G401.6 (cell line): ENCODE measurements around the gene GOLGA8B.
A peak's percentile ranks its signal among the peaks of the same experiment; 100 is the strongest.
"Not testable (repeated sequence)": the region's sequence is repeated elsewhere in the genome, so short reads cannot be mapped to it uniquely, and the experiment has no call there.

Source experiments
- FAIRE-seq: peaks from 2 replicates; lab custom pipeline; 2012; peaks lifted over from hg19 to GRCh38; lab: Jason Lieb, UNC

Gene GOLGA8B, protein sequence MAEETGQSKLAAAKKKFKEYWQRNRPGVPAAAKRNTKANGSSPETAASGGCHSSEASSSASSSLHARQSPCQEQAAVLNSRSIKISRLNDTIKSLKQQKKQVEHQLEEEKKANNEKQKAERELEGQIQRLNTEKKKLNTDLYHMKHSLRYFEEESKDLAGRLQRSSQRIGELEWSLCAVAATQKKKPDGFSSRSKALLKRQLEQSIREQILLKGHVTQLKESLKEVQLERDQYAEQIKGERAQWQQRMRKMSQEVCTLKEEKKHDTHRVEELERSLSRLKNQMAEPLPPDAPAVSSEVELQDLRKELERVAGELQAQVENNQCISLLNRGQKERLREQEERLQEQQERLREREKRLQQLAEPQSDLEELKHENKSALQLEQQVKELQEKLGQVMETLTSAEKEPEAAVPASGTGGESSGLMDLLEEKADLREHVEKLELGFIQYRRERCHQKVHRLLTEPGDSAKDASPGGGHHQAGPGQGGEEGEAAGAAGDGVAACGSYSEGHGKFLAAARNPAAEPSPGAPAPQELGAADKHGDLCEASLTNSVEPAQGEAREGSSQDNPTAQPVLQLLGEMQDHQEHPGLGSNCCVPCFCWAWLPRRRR

GRCh38 chr15:34583399-34584329 is at the start of gene GOLGA8B:
Gene GOLGA8B (minus strand): TSS chr15:34583651. CDS start chr15:34535912, 47,739 bp downstream.
- FAIRE-seq = no peak

DNA sequence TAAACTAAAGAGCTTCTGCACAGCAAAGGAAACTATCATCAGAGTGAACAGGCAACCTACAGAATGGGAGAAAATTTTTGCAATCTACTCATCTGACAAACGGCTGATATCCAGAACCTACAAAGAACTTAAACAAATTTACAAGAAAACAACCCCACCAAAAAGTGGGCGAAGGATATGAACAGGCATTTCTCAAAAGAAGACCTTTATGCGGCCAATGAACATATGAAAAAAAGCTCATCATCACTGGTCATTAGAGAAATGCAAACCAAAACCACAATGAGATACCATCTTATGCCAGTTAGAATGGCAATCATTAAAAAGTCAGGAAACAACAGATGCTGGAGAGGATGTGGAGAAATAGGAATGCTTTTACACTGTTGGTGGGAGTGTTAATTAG is 49.7 kb upstream of the GOLGA8B start:
- FAIRE-seq = not testable (repeated sequence)

- FAIRE-seq = no peak
These were observed 45.2 kb upstream of the GOLGA8B start for GRCh38 chr15:34628577-34629152.

DNA sequence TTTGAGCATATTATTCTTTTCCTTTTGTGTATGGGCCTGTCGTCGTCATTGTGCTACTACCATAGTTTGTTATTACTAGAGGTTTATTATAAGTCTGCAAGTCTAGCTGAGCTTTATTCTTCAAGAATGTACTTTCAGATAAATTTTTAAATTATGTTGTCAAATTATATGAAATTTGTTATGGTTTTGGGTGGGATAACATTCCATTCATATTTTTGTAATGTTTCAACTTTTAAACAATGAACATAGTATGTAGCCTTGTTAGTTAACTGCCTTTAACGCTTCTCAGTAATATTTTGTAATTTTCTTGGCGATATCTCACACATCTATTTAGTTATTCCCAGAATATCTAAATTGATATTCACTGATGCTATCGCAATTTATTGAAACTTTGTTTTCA is 41.6 kb upstream of the GOLGA8B start:
- FAIRE-seq = no peak

GRCh38 chr15:34621675-34622074 is 38.2 kb upstream of the GOLGA8B start:
- FAIRE-seq = peak; percentile 95

- FAIRE-seq = no peak
These were observed 37.4 kb upstream of the GOLGA8B start for GRCh38 chr15:34620814-34621213.

DNA sequence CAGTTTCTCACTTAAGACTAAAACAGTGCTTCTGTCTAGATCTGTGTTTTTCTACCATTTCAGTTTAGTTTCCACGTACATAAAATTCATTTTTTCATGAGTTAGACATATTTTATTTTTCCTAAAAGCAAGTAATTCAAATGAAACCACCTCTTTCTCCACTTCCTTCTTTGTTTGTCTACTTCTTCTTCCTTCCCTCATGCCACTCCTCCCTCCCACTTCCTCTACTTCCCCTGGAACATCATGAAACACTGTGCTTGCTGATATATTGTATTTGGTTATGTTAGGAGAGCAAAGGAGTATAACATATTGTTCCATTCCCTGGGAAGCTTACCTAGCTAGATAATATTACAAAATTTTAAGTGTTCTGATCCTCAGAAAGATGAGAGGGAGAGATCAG is 36.7 kb upstream of the GOLGA8B start:
- FAIRE-seq = no peak

- no peak for FAIRE-seq
These were observed 35.7 kb upstream of the GOLGA8B start for GRCh38 chr15:34619151-34619550.

DNA sequence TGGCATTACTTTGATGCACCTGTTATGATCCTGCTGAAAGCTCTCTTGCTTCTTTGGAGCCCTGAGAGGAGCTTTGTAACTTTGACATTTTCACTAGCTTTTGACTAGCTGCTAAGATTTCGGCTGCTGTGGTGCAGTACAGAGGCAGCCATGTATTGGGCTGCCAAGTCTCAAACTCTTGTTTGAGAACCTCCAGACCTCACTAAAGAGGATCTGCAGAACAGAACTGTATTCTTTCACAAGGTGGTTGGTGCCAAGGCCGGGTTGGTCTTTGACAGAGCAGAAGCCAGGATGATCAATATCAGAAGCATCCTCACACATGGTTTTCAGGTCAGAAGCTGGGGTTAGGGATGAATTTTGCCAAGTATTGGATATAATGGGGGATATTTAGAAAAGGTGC is 34.6 kb upstream of the GOLGA8B start:
- no peak for FAIRE-seq

DNA sequence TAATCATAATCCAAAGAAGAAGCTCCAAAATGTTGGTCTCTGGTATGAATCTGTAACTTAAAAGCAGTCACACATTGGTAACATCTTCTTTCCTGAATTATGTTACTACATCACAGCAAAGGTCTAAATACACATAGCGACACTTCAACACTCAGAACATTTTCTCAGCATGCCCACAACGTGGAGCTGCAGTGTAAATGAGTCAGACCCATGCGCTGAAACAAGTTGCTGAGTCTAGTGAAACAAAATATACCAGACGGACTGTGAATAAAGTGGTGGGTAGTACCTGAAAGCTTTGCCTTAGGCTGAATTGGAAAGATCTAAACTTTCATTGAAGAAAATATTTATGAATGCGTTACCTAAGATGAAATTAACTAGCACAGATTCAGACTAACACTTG is 33.2 kb upstream of the GOLGA8B start:
- FAIRE-seq = peak; percentile 96

DNA sequence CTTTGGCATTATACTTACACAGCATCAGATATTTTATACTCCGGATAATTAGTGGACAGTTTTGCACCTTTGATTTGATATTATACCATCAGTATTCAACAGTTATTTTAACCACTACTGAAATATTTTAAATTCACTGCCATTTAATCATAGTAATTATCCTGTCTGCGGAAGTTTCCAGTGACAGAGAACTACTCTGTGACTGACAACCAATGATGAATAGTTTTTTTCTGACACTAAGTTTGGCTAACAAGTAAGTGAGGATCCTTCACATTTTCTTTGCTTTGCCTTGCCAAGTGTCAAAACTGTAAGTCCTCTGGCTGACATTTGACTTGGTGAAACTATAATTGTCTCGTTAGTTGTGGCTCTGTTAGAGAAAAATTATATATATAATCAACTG is 30.5 kb upstream of the GOLGA8B start:
- FAIRE-seq = peak; percentile 8

DNA sequence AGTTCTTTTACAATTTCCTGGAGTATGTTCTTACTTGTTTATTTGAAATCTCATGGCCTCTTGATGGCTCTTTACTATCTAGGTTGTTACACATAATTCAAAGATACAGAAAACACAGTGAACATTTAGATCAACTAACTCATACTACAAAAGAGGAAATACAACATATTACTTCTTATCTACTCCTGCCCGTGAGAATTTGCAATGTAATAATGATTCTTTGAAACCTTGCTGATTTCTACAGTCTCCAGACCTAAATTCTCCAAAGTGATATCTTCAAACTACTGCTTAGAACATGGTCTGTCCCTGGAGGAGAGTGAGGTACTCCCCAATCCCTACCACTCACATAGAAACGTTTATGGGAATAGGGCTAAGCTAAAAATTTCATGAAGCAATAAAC is 29.9 kb upstream of the GOLGA8B start:
- peak; percentile 34 for FAIRE-seq

GRCh38 chr15:34610354-34610753 is 26.9 kb upstream of the GOLGA8B start:
- FAIRE-seq = peak; percentile 89

- no peak for FAIRE-seq
These were observed 25.9 kb upstream of the GOLGA8B start for GRCh38 chr15:34609102-34610057.

GRCh38 chr15:34608517-34608916 is 25.1 kb upstream of the GOLGA8B start:
- no peak for FAIRE-seq

DNA sequence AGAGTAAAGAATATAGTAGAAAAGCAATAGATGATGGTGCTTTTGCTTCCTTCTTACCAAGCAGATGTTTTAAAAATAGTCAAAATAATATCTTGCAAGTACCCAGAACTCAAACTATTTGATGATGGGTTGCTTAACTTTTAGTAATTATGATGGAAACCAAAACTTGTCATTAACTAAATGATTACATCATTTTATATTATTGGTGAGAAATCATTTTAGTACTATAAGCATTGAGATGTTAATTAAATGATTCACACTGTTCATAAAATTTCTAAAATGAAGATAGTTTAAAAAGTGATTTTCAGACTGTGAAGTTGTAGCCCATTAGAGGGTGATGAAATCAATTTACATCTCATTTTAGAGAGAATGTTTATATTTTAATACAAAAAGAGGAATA is 24.4 kb upstream of the GOLGA8B start:
- FAIRE-seq = peak; percentile 52

DNA sequence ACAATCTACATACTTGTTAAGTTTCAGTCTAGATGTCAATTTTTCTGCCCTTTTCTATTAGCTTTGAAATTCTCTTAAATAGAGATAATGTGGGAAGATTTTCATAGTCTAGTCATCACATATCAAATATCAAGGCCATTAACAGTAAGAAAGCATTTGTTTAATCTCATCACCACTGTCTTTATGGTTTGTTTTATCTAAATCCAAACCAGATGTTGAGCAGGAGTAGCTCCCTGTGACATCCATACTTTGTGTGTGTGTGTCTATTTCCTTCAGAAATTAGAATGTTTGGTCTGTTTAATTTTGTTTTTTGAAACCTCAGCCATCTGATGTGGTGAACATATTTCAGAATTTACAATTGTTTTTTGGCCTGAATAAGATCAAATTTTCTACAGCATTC is 23.1 kb upstream of the GOLGA8B start:
- FAIRE-seq = no peak

DNA sequence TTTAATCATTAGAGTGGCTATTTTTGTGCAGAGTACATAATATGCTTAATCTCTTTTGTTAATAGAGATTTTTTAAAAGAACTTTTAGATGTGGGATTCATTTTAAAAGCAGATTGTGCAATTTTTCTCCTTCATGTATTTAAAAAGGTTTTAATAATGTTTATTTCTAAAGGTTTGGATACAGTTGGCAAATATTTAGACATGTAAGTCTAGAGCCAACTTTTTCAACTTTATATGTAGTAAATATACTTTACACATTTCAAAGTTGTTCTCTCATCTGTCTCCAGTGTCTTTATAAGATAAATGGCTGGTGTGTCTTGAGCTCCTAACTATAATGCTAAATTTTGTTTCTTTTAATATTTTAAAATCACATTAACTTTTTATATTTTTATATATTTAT is 22.7 kb upstream of the GOLGA8B start:
- FAIRE-seq = peak; percentile 37

- no peak for FAIRE-seq
These were observed 19.6 kb upstream of the GOLGA8B start for GRCh38 chr15:34603095-34603494.

DNA sequence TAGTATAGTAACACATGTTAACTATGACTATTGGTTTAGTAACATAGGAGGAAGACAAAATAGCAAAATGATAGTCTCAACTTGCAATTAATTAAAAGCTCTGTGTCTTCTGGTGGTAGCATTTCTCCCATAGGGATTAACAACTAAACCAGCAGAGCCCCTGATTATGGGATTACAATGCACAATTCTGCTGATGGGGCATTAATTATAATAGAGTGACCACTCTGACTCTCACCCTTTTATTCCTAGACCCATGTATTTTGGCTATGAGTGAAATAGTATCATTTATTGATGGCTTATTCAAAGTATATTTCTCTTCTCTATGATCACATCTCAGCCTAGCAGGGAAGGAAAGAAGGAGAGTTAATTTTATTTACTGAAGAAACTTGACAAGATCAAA is 17.5 kb upstream of the GOLGA8B start:
- FAIRE-seq = no peak
